ENCODE results near the gene STK38.

STK38 gene

GRCh38 chr6:36525346-36525745 is 21.9 kb downstream of the STK38 start:
- peaks cover 16% of the 10 kb centered on the region for H3K36me3 ChIP-seq (replicated peaks; ENCODE audit: low read depth, low read length)
- H2AFZ ChIP-seq (ENCODE audit: low read depth, low read length): no peak overlapping the region
- no peaks in the 10 kb centered on the region for H3K27me3 ChIP-seq (ENCODE audit: low read depth, low read length)
- H3K4me1 ChIP-seq (ENCODE audit: low read length): no peaks in the 10 kb centered on the region
- no peak overlapping the region for H3K4me2 ChIP-seq (ENCODE audit: low read length)
- no peak overlapping the region for H3K27ac ChIP-seq (ENCODE audit: low read length)
- H3K4me3 ChIP-seq (ENCODE audit: low read length): no peak overlapping the region
- no peaks in the 10 kb centered on the region for H3K79me2 ChIP-seq (ENCODE audit: low read length)
- no peak overlapping the region for H3K9ac ChIP-seq (ENCODE audit: low read length)
- no peaks in the 10 kb centered on the region for H3K9me3 ChIP-seq (ENCODE audit: insufficient read depth, low read length)
- H4K20me1 ChIP-seq (ENCODE audit: insufficient read depth, low read length): no peaks in the 10 kb centered on the region
- no peak for TF ChIP-seq CTCF (IDR thresholded peaks at IDR 0.05; ENCODE audit: low read depth, low read length)
- no peak for TF ChIP-seq EZH2phosphoT487 (IDR thresholded peaks at IDR 0.05; ENCODE audit: low read depth)

GRCh38 chr6:36524871-36525270 is 22.4 kb downstream of the STK38 start:
- Histone ChIP-seq H3K79me2 (ENCODE audit: low read length) (no peaks in the 10 kb centered on the region), H3K27me3 (ENCODE audit: low read depth, low read length) (no peaks in the 10 kb centered on the region), H3K9me3 (ENCODE audit: insufficient read depth, low read length) (no peaks in the 10 kb centered on the region), H3K27ac (ENCODE audit: low read length) (no peak overlapping the region), H2AFZ (ENCODE audit: low read depth, low read length) (no peak overlapping the region), H3K4me2 (ENCODE audit: low read length) (no peak overlapping the region), H3K4me1 (ENCODE audit: low read length) (no peaks in the 10 kb centered on the region), H4K20me1 (ENCODE audit: insufficient read depth, low read length) (no peaks in the 10 kb centered on the region), H3K36me3 (replicated peaks; ENCODE audit: low read depth, low read length) (peaks cover 16% of the 10 kb centered on the region), H3K4me3 (ENCODE audit: low read length) (no peak overlapping the region), H3K9ac (ENCODE audit: low read length) (no peak overlapping the region)
- TF ChIP-seq EZH2phosphoT487 (IDR thresholded peaks at IDR 0.05; ENCODE audit: low read depth) (no peak), CTCF (IDR thresholded peaks at IDR 0.05; ENCODE audit: low read depth, low read length) (no peak)

- Histone ChIP-seq H4K20me1 (ENCODE audit: insufficient read depth, low read length) (no peaks in the 10 kb centered on the region), H3K36me3 (replicated peaks; ENCODE audit: low read depth, low read length) (peaks cover 18% of the 10 kb centered on the region), H3K4me1 (ENCODE audit: low read length) (no peaks in the 10 kb centered on the region), H3K4me3 (ENCODE audit: low read length) (no peak overlapping the region), H3K79me2 (ENCODE audit: low read length) (no peaks in the 10 kb centered on the region), H3K9ac (ENCODE audit: low read length) (no peak overlapping the region), H3K4me2 (ENCODE audit: low read length) (no peak overlapping the region), H3K9me3 (ENCODE audit: insufficient read depth, low read length) (no peaks in the 10 kb centered on the region), H2AFZ (ENCODE audit: low read depth, low read length) (no peak overlapping the region), H3K27me3 (ENCODE audit: low read depth, low read length) (no peaks in the 10 kb centered on the region), H3K27ac (ENCODE audit: low read length) (no peak overlapping the region)
- TF ChIP-seq CTCF (IDR thresholded peaks at IDR 0.05; ENCODE audit: low read depth, low read length) (no peak), EZH2phosphoT487 (IDR thresholded peaks at IDR 0.05; ENCODE audit: low read depth) (no peak)
Measured at GRCh38 chr6:36523936-36524499, 23.3 kb downstream of the STK38 start.

- H4K20me1 ChIP-seq (ENCODE audit: insufficient read depth, low read length): no peaks in the 10 kb centered on the region
Measured at GRCh38 chr6:36523451-36523850, 23.8 kb downstream of the STK38 start.

More at GRCh38 chr6:36523451-36523850, 23.8 kb downstream of the STK38 start:
- no peaks in the 10 kb centered on the region for H3K79me2 ChIP-seq (ENCODE audit: low read length)
- no peaks in the 10 kb centered on the region for H3K4me1 ChIP-seq (ENCODE audit: low read length)
- H3K27ac ChIP-seq (ENCODE audit: low read length): no peak overlapping the region
- no peak overlapping the region for H3K4me2 ChIP-seq (ENCODE audit: low read length)
- TF ChIP-seq EZH2phosphoT487 (IDR thresholded peaks at IDR 0.05; ENCODE audit: low read depth): no peak
- no peak overlapping the region for H3K4me3 ChIP-seq (ENCODE audit: low read length)
- no peak overlapping the region for H2AFZ ChIP-seq (ENCODE audit: low read depth, low read length)
- no peaks in the 10 kb centered on the region for H3K27me3 ChIP-seq (ENCODE audit: low read depth, low read length)
- H3K9ac ChIP-seq (ENCODE audit: low read length): no peak overlapping the region
- no peaks in the 10 kb centered on the region for H3K9me3 ChIP-seq (ENCODE audit: insufficient read depth, low read length)
- H3K36me3 ChIP-seq (replicated peaks; ENCODE audit: low read depth, low read length): peaks cover 18% of the 10 kb centered on the region

Measured in OCI-LY3 (cell line).